Measurements from ENCODE around the gene SMIM1. TPM values are rescaled to one million over a fixed set of nuclear protein-coding genes. Genes with fewer than 3 reads are reported as not detected.
A peak's percentile ranks its signal among the peaks of the same experiment; 100 is the strongest.

The SMIM1 gene
- total and polyA plus RNA-seq, 7 donors = 0.57 to 2.1 (median 1.3) TPM

GRCh38 chr1:3730543-3731247 lies 41.9 kb upstream of the SMIM1 start:
- Histone ChIP-seq H3K4me3 (no peak overlapping the region), H3K9me3 (no peaks in the 10 kb centered on the region), H3K4me1 (peaks cover 5% of the 10 kb centered on the region), H3K27me3 (ENCODE audit: insufficient read depth in 3 of 3, low read length in 2 of 3) (peaks cover 0 to 22% (median 7%) of the 10 kb centered on the region in 3 donors), H3K27ac (no peak overlapping the region), H3K36me3 (ENCODE audit: insufficient read depth in 1 of 2, low read depth in 1 of 2) (peaks cover 0 to 10% of the 10 kb centered on the region in 2 donors)
- ATAC-seq (no peak), DNase-seq (no peak)
- WGBS, 3 donors = 65 to 80% (median 68%) methylated on average over 22 to 25 of the region's 25 CpGs
- intact Hi-C loops (cut with DNase I) = no loop called here
- no peak for TF ChIP-seq CTCF (IDR thresholded peaks at IDR 0.05)

GRCh38 chr1:3731583-3732433 lies 40.7 kb upstream of the SMIM1 start:
- TF ChIP-seq CTCF (IDR thresholded peaks at IDR 0.05) = no peak
- intact Hi-C loops (cut with DNase I) = no loop called here
- ATAC-seq = peak; percentile 13 to 64 (median 53)
- WGBS, 3 donors = 18 to 20% (median 19%) methylated on average over 25 of the region's 25 CpGs
- H3K27me3 ChIP-seq (ENCODE audit: insufficient read depth in 3 of 3, low read length in 2 of 3) = peaks cover 0 to 22% (median 4%) of the 10 kb centered on the region in 3 donors
- peaks cover 0 to 21% of the 10 kb centered on the region in 2 donors for H3K36me3 ChIP-seq (ENCODE audit: insufficient read depth in 1 of 2, low read depth in 1 of 2)
- no peak overlapping the region for H3K27ac ChIP-seq
- H3K4me1 ChIP-seq = peaks cover 5% of the 10 kb centered on the region
- H3K9me3 ChIP-seq = no peaks in the 10 kb centered on the region
- peak in 1 of 2 donors; percentile 39 for DNase-seq
- H3K4me3 ChIP-seq = no peak overlapping the region

- Histone ChIP-seq H3K4me3 (no peak overlapping the region), H3K4me1 (peaks cover 5% of the 10 kb centered on the region), H3K27ac (no peak overlapping the region), H3K36me3 (ENCODE audit: insufficient read depth in 1 of 2, low read depth in 1 of 2) (peaks cover 0 to 28% of the 10 kb centered on the region in 2 donors), H3K9me3 (no peaks in the 10 kb centered on the region), H3K27me3 (ENCODE audit: insufficient read depth in 3 of 3, low read length in 2 of 3) (peaks cover 0 to 22% (median 0%) of the 10 kb centered on the region in 3 donors)
- intact Hi-C loops (cut with DNase I) = no loop called here
- WGBS, 3 donors = 54 to 67% (median 66%) methylated on average over 27 to 37 of the region's 37 CpGs
- no peak for TF ChIP-seq CTCF (IDR thresholded peaks at IDR 0.05)
- peak in 1 of 2 donors; percentile 51 for DNase-seq
- ATAC-seq = peak in 1 of 4 donors; percentile 11
Measured at GRCh38 chr1:3732434-3733093, 40.0 kb upstream of the SMIM1 start.

- peaks cover 0 to 20% (median 0%) of the 10 kb centered on the region in 3 donors for H3K27me3 ChIP-seq (ENCODE audit: insufficient read depth in 3 of 3, low read length in 2 of 3)
- peaks cover 0 to 35% of the 10 kb centered on the region in 2 donors for H3K36me3 ChIP-seq (ENCODE audit: insufficient read depth in 1 of 2, low read depth in 1 of 2)
- H3K4me1 ChIP-seq = peaks cover 5% of the 10 kb centered on the region
- H3K27ac ChIP-seq = no peak overlapping the region
- DNase-seq = peak in 1 of 2 donors; percentile 46
- no peaks in the 10 kb centered on the region for H3K9me3 ChIP-seq
- no peak for TF ChIP-seq CTCF (IDR thresholded peaks at IDR 0.05)
- WGBS, 3 donors = 79 to 83% (median 81%) methylated on average over 28 to 29 of the region's 29 CpGs
- intact Hi-C loops (cut with DNase I) = no loop called here
- no peak for ATAC-seq
- no peak overlapping the region for H3K4me3 ChIP-seq
Measured at GRCh38 chr1:3733094-3733882, 39.3 kb upstream of the SMIM1 start.
